GM18511 (cell line): ENCODE measurements around the gene PRR14.
"Not testable (repeated sequence)": the region's sequence is repeated elsewhere in the genome, so short reads cannot be mapped to it uniquely, and the experiment has no call there.

ENCODE experiments used
- ATAC-seq: cut with Tn5 transposase; IDR thresholded peaks from one replicate; pipeline ENCODE4 v1.9.1; 2021; ENCODE audit warnings: mild to moderate bottlenecking, moderate library complexity; ENCODE audit not compliant: unreplicated experiment

Gene PRR14

GRCh38 chr16:30628628-30629540 is 21.9 kb upstream of the PRR14 start:
- no peak for ATAC-seq

DNA sequence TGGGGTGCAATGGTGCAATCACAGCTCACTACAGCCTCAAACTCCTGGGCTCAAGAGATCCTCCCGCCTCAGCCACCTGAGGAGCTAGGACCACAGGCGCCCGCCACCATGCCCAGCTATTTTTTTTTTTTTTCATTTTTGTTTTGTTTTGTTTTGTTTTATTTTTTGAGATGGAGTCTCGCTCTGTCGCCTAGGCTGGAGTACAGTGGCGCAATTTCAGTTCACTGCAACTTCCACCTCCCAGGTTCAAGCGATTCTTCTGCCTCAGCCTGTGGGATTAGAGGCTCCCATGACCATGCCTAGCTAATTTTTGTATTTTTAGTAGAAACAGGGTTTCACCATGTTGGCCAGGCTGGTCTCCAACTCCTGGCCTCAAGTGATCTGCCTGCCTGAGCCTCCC is 18.3 kb upstream of the PRR14 start:
- not testable (repeated sequence) for ATAC-seq

DNA sequence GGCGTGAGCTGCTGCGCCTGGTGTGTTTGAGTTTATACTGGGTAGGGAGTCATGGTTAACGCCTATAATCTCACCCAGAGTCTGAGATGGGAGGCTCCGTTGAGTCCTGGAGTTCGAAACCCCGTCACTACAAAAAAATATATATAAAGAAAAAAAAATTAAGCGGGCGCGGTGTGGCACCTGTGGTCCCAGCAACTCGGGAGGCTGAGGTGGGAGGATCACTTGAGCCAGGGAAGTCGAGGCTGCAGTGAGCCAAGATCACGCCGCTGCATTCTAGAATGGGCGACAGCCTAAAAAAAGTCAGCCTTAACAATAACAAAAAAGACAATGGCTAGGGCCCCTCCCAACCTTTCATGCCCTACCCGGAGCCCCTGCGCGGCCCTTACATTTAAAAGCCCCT is 17.2 kb upstream of the PRR14 start:
- ATAC-seq, result no peak

- no peak for ATAC-seq
These were observed 14.2 kb upstream of the PRR14 start for GRCh38 chr16:30636599-30636998.

DNA sequence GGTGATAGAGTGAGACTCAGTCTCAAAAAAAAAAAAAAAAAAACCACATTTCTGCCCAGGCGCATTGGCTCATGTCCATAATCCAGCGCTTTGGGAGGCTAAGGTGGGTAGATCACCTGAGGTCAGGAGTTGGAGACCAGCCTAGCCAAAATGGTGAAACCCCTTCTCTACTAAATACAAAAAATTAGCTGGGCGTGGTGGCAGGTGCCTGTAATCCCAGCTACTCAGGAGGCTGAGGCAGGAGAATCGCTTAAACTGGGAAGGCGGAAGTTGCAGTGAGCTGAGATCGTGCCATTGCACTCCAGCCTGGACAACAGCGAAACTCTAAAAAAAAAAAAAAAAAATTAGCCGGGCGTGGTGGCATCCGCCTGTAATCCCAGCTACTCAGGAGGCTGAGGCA is 13.6 kb upstream of the PRR14 start:
- ATAC-seq, result not testable (repeated sequence)

GRCh38 chr16:30637944-30638343 is 12.8 kb upstream of the PRR14 start:
- ATAC-seq, result no peak

DNA sequence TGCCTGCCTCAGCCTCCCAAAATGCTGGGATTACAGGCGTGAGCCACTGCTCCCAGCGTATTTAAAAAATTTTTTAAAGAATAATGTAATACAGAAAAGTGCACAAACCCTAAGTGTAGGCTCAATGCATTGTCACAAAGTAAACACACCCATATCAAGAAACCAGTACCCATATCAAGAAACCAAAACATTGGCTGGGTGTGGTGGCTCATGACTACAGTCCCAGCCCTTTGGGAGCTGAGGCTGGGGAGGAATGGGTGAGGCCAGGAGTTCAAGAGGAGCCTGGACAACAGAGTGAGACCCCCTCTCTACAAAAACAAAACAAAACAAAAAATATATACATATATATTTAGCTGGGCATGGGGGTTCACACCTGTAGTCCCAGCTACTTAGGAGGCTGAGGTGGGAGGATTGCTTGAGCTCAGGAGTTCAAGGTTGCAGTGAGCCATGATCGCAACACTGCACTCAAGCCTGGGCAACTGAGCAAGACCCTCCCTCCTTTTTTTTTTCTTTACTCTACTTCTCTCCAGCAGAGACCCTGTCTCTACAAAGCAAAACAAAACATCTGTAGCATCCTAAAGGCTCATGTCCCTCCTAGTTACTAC is 9.3 kb upstream of the PRR14 start:
- no peak for ATAC-seq

DNA sequence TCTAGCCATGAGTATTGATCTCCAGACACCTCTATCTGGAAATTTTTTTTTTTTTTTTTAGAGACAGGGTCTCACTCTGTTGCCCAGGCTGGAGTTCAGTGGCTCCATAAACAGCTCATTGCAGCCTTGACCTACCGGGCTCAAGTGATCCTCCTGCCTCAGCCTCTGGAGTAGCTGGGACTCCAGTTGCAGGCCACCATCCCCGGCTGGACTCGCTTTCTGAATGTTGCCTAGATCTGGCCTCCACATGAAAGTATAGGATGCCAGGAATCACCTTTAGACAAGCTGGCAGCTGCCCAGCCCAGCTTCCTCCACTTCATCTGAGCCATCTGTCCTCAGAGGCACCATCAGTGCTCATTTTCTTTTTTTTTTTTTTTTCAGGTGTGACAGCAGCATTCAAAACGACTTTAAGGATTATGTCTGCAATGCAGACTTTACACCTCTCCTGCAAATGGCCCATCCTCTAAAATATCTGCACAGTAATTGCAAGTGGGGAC is 6.4 kb upstream of the PRR14 start:
- no peak for ATAC-seq

DNA sequence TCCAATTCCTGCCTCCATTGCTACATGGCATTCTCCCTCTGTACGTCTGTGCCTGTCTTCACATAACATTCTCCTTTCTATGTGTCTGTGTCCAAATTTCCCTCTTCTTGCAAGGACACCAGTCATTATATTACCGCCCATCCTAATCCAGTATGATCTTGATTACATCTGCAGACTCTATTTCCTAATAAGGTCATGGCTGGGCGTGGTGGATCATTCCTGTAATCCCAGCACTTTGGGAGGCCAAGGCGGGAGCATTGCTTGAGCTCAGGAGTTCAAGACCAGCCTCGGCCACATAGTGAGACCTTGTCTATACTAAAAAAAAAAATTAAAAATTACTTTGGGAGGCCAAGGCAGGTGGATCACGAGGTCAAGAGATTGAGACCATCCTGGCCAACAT is 5.0 kb upstream of the PRR14 start:
- ATAC-seq, result no peak

DNA sequence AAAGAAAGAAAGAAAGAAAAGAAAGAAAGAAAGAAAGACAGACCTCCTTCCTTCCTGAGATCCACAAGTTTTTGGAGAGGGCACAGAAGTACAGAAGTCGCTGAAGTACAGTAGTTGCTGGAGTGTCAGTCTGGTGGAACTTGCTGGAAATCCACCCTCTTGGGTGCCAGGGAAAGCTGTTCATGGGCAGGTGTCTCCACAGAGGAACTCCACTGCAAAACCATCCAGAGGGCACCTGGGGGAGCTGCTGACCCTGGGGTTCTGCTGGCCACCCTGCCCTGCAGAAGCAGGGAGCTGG is 3.5 kb upstream of the PRR14 start:
- ATAC-seq, result no peak

GRCh38 chr16:30649725-30650368 is 913 bp upstream of the PRR14 start:
- peak; percentile 15 for ATAC-seq

- peak; percentile 61 for ATAC-seq
These were observed 604 bp downstream of the PRR14 start for GRCh38 chr16:30651124-30652004.

DNA sequence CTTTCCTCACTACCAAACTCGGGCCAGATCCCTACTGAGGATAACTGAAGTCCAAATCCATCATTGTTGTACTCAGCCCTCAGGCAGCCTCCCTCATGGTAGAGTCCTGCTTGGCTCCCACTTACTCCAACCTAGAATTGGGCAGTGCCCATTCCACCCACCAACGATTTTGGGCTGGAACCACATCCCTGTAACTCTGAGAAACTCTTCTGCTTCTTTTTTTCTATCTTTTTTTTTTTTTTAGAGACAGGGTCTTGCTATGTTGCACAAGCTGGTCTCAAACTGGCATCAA is 1.2 kb downstream of the PRR14 start:
- ATAC-seq, result no peak

GRCh38 chr16:30652718-30653117 is 2.0 kb downstream of the PRR14 start:
- ATAC-seq, result no peak

GRCh38 chr16:30654856-30655255 is 4.1 kb downstream of the PRR14 start:
- ATAC-seq, result no peak

DNA sequence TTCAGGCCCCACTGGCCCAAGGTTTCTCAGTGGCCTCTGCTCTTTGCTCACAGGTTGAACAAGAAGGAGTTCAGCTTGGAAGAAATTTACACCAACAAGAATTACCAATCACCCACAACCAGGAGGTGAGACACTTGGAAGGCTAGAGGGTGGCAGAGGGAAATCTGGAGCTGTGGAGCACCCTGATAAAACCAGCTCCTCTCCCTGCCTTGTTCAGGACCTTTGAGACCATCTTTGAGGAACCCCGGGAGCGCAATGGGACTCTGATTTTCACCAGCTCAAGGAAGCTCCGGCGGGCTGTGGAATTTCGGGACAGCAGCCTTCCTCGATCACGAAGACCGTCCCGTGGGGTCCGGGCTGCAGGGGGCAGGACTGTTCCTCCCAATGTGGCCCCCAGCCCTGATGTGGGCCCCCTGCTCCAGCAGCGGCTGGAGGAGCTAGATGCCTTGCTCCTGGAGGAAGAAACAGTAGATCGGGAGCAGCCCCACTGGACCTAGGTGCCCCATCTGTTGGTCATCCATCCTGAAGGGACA is 5.1 kb downstream of the PRR14 start:
- ATAC-seq, result no peak

- no peak for ATAC-seq
These were observed 5.6 kb downstream of the PRR14 start for GRCh38 chr16:30656388-30656787.

GRCh38 chr16:30656974-30657865 is 6.5 kb downstream of the PRR14 start:
- ATAC-seq, result no peak

DNA sequence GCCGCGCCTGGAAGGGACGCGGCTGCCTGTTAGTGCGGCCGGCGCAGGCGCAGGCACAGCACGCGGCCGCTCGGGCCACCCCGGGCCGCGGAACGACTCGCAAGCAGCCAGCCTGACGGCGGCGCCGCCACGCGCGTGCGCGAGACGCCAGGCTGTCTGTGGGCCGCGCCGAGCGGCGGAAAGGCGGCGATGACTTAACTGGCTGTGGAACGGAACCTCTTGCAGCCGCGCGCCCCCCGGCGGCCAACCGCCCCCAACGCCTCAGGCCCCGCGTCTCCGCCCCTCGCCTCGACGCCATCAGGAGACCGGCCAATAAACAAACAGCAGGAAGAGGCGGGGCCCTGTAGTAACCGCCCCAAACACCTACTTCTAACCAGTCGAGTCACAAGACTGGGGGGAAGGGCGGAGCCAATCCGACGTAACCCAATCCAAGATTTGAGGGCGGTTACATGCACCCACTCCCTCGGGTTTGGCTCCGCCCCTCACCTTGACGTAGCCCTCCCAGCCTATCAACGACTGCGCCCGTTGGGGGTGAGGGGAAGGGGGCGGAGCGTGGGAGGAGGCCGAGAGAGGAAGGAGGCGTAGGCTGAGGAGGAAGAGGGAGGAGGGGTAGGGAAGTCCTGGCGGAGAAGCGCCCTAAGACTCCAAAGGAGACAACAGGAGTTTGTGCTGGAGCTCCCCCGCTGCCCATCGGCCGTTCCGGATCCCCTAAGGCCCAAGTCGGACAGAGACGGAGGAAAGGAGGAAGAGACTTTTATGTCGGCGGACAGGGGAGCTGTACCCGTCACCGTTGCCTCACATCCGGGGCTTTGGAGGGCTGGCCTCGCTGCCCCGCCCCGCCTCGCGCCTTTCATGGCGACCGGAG is 7.3 kb downstream of the PRR14 start, which contains the start of gene FBRS:
FBRS (plus strand) TSS at position 566 of the 865 bp plus-strand sequence. CDS start 1,088 bp downstream, outside the sequence.
- ATAC-seq, result peak; percentile 72
